Measurements from ENCODE around the gene TSPAN16.

The TSPAN16 gene, protein sequence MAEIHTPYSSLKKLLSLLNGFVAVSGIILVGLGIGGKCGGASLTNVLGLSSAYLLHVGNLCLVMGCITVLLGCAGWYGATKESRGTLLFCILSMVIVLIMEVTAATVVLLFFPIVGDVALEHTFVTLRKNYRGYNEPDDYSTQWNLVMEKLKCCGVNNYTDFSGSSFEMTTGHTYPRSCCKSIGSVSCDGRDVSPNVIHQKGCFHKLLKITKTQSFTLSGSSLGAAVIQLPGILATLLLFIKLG

DNA sequence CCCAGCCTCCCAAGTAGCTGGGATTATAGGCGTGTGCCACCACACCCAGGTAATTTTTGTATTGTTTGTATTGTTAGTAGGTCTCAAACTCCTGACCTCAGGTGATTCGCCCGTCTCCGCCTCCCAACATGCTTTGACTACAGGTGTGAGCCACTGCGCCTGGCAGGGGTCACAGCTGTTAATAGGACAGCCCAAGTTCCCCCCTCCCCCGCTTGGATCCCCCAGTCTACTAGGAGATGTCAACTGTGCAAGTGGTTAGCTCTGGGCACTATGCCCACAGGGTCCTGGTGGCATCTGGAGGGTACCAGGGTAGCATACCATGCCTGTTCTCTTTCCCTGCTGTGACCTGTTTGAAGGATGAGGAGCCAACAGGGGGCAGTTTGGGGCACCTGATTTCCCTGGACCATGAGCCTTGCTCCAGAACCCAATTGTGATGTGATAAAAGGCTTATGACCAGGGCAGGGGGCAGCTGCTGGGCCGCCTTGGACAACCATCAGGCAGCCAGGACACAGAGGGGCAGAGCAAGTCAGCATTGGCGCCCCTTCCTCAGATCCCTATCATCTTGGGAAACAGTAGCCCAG, at the start of gene TSPAN16:
Gene TSPAN16 (plus strand): TSS at position 496 of the 581 bp plus-strand sequence. CDS start 138 bp downstream, outside the sequence.
- TF ChIP-seq, protein P1, sequence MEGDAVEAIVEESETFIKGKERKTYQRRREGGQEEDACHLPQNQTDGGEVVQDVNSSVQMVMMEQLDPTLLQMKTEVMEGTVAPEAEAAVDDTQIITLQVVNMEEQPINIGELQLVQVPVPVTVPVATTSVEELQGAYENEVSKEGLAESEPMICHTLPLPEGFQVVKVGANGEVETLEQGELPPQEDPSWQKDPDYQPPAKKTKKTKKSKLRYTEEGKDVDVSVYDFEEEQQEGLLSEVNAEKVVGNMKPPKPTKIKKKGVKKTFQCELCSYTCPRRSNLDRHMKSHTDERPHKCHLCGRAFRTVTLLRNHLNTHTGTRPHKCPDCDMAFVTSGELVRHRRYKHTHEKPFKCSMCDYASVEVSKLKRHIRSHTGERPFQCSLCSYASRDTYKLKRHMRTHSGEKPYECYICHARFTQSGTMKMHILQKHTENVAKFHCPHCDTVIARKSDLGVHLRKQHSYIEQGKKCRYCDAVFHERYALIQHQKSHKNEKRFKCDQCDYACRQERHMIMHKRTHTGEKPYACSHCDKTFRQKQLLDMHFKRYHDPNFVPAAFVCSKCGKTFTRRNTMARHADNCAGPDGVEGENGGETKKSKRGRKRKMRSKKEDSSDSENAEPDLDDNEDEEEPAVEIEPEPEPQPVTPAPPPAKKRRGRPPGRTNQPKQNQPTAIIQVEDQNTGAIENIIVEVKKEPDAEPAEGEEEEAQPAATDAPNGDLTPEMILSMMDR (IDR thresholded peaks at IDR 0.05; ENCODE audit: insufficient read depth, low read depth, low read length, missing control alignments), result no peak
- H3K4me3 ChIP-seq (ENCODE audit: low read length), result no peak within 1 kb of the TSS
- DNase-seq (ENCODE audit: low read depth), result no peak

DNA sequence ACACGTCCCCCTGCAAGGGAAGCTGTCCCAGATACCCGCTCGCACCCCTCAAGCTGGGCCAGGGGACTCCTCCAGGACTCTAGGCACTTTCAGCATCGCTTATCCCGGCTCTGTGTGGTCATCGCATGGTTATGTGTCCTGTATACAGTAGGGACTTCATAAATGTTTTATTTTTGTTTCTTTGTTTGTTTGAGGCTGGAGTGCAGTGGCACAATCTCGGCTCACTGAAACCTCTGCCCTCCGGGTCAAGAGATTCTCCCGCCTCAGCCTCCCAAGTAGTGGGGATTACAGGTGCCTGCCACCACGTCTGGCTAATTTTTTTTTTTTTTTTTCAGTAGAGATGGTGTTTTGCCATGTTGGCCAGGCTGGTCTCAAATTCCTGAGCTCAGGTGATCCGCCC, 49.0 kb upstream of the TSPAN16 start:
- H3K4me3 ChIP-seq (ENCODE audit: low read length), result no peak overlapping the region
- TF ChIP-seq, protein P1 (IDR thresholded peaks at IDR 0.05; ENCODE audit: insufficient read depth, low read depth, low read length, missing control alignments), result no peak
- DNase-seq (ENCODE audit: low read depth), result no peak

DNA sequence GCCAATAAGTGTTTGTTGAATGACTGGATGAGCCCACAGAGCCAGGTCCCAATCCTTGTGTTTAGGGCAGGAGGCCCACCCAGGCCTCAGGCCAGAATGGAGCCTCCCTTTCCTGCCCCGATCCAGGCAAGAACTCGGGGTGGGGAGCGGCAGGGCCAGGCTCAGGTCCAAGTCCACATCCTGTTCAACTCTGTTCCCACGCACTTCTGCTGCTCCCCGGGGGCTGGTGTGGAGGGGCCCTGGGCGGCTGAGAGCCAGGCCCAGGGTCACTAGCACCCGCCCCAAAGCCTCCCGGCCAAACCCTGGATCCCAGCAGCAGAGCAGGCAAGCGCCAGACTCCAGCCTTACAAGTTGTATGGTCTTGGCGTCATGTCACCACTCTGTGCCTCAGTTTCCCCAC, 48.6 kb upstream of the TSPAN16 start:
- no peak overlapping the region for H3K4me3 ChIP-seq (ENCODE audit: low read length)
- DNase-seq (ENCODE audit: low read depth), result no peak
- TF ChIP-seq, protein P1 (IDR thresholded peaks at IDR 0.05; ENCODE audit: insufficient read depth, low read depth, low read length, missing control alignments), result no peak

DNA sequence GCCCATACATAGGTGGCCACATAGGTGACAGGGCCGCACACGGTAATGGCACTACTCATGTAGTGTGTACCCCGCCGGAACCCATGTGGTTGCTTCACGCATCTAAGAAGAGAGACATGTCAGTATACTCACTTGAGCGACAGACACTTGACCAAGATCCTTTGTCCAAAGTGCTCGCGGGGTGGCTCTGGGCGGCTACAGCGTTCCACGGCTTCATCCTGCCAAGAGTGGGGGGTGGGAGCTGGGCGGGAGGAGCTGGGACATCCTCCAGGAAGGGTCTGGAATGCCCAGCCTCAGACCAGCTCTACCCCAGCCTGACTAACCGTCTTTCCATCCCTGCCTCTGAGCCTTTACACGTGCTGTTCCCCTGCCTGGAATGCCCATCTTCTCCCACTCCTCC, 48.0 kb upstream of the TSPAN16 start:
- no peak overlapping the region for H3K4me3 ChIP-seq (ENCODE audit: low read length)
- no peak for DNase-seq (ENCODE audit: low read depth)
- TF ChIP-seq, protein P1 (IDR thresholded peaks at IDR 0.05; ENCODE audit: insufficient read depth, low read depth, low read length, missing control alignments), result no peak

DNA sequence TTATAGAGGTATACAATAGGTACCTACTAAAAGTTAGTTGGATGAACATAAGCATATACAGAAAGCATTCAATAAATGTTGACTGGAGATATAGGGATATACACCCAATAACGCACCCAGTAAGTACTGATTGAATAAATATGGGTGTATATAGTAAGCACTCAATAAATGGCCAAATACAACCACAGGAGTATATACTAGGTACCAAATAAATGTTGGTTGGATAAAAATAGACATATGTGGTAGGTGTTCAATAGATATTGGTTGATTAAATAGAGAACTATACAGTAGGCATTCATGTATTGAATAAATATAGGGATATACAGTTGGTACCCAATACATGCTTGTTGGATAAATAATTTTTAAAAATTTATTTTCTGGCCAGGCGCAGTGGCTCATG, 47.1 kb upstream of the TSPAN16 start:
- TF ChIP-seq, protein P1 (IDR thresholded peaks at IDR 0.05; ENCODE audit: insufficient read depth, low read depth, low read length, missing control alignments), result no peak
- no peak for DNase-seq (ENCODE audit: low read depth)
- H3K4me3 ChIP-seq (ENCODE audit: low read length), result no peak overlapping the region

DNA sequence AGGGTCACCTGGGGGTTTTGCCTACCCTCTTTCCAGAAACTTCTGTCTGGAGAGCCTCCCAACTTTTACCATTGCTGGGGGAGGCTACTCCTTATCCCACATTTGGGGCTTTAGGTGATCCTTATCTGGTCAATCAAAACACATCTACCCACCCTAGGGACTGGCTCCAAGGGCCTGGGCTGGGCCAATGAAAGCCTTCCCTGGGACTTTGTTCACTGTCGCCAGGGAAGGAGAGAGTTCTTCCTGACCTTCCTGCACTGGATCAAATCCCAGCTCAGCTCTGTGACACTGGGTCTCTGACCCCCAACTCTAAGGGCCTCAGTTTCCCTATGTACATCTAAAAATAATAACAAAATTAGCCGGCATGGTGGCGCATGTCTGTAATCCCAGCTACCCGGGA, 44.7 kb upstream of the TSPAN16 start:
- no peak for DNase-seq (ENCODE audit: low read depth)
- TF ChIP-seq, protein P1 (IDR thresholded peaks at IDR 0.05; ENCODE audit: insufficient read depth, low read depth, low read length, missing control alignments), result no peak
- no peak overlapping the region for H3K4me3 ChIP-seq (ENCODE audit: low read length)
